GM11168 (cell line): ENCODE results near the gene ETV7.
"Not testable (repeated sequence)": the region's sequence is repeated elsewhere in the genome, so short reads cannot be mapped to it uniquely, and the experiment has no call there.

ENCODE experiments used
- in situ Hi-C: fragments of 300-500 bp; cut with MboI; formaldehyde crosslinking; loops from one replicate; pipeline ENCODE4 v1.12.0; 2022; ENCODE audit warnings: low sequenced_read_pairs; ENCODE audit not compliant: unreplicated experiment

The ETV7 gene

DNA sequence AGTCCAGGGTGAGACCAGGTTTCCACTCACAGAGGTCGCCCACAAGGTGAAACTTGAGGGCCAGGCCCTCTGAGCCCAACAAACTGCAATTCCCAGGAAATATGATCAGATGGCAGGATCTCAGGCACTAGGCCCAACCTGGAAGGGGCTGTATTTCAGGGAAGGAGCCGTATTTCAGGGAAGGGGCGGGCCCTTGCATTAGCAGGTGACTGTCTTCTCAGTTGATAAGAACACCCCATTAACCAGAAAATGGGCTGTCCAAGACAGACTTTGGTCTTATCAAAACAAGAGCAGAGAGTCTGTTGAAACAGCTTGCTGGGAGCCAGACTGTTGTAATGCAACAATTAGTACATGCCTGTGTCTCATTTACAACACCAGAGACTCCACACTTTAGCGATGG, 39.8 kb downstream of the ETV7 start:
- in situ Hi-C loops, result no loop called here

DNA sequence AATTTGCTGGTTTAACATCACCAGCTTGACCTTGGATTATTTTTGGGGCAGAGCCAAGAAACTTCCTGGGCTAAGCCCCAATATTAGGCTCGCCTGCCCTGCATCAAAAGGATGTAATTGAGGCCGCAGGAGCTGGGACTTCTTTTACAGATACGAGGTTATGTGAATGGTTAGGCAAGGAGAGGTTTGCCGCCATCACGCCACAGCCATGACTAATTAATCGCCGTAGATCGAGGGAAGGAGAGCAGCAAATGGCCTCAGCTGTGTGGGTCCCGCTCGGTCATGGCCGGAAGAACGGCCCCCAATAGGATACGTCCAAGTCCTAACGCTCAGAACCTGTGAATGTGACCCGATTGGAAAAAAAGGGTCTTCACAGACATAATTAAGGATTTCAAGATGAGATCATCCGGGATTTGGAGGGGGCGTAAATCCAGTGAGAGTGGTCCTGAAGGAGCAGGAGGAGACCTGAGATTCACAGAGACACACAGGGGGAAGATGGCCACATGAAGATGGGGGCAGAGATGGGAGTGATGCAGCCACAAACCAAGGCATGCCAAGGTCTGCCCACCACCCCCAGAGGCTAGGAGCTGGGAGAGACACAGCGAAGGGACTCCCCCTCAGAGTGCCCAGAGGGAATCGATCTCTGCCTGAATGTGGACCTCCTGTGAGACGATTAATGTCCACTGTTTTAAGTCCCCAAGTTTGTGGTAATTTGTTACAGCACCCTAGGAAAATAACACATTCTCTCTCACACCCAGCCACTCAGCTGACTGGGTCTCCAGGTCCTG, 40.8 kb downstream of the ETV7 start:
- in situ Hi-C loops, result no loop called here

DNA sequence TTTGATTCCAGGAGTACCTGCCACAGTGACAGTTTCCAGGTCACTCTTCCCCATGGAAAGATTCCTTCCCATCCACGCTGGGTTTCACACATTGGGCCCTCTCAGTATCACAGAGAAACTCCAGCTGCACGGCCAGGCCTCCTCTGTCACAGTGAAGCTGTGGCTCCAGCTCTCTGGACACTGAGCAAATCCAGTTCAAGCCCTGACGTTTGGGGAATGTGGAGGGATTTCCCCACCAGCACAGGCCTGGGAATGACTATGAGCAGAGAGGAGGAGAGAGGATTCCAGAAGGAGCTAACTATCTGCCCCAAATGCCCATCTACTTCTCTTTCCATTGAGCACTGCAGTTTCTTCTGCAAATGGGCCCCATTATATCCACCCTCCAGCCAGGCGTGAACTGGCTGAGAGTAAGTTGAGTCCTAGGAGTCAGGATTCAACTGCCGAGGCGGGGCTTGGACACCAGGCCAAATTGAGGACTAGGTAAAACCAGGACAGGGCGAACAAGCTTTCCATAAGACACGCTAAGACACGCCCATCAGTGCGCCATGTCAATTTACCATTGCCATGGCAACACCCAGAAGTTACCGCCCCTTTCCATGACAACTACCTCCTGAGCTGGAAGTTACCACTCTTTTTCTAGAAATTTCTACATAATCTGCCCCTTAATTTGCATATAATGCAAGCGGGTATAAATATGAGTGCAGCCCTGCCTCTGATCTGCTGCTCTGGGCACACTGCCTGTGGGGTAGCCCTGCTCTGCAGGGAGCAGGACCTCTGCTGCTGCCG, 41.6 kb downstream of the ETV7 start:
- in situ Hi-C loops, result no loop called here

DNA sequence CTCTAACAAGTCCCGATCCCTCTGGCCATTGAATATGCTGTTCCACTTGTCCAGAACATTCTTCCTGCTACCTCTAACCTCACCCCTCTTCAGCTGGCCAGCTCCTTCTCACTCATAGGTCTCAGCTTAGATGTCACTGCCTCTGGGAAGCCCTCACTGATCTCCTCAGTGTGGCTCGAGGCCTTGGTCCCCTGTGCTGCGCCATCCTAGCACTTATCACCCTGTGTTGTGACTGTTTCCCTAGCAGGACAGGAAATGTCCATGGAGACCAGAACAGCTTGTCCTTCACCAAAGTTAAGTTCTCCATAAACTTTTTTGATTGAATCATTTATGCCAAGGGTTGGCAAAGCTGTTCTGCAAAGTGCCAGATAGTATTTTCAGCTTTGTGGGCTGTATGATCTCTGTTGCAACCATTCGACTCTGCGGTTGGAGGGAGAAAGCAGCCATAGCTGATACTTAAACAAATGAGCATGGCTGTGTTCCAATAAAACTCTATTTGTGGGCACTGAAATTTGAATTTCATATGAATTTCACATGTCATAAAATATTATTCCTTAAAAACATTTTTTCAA, 44.3 kb downstream of the ETV7 start:
- in situ Hi-C loops, result no loop called here

DNA sequence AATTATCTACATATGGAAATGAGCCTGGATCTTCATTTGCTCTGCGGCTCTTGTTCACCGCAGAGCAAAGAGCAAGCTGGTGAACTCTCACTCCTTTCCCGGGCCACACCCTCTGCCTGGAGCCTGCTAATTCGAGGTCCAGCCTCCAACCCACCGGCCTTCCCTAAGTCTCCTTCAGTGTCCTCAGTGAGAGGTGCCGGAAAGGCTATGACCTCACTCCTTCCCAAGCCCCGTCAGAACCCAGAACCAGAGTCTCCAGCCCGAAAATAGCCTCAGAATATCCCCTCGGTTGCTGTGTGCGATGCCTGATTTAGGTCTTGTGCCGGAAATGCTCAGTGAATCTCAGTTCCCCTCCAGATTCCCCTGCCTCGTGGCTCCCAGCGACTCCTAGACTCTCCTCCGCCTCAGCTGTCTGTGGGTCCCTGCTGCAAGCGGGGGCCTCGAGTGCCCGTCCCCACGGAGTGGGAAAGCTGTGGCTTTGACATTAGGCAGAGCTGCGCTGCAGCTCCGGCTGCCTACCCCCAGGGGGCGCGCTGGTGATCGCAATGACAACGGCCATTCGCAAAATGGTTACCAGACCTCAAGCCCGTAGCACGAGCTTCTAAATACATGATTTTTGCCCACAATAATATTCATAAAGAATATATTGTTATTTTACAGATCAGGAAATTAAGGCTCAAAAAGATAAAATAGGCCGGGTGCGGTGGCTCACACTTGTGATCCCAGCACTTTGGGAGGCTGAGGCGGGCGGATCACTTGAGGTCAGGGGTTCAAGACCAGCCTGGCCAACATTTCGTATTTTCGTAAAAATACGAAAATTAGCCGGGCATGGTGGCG, 46.6 kb downstream of the ETV7 start:
- in situ Hi-C loops, result no loop called here

DNA sequence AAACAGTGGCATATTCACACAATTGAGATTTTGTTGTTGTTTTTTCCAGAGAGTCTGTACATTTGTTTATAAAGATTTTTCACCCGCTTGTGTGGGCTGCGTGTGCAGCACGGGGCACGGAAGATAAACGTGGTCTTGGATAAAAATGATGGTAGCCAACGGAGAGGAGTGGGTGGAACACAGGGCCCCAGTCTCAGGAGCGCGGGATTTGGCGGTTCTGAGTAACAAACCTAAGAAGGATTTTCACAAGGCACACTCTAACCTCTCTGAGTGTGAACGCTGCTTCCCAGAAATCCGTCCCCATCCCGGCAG, 47.2 kb downstream of the ETV7 start:
- in situ Hi-C loops, result no loop called here

DNA sequence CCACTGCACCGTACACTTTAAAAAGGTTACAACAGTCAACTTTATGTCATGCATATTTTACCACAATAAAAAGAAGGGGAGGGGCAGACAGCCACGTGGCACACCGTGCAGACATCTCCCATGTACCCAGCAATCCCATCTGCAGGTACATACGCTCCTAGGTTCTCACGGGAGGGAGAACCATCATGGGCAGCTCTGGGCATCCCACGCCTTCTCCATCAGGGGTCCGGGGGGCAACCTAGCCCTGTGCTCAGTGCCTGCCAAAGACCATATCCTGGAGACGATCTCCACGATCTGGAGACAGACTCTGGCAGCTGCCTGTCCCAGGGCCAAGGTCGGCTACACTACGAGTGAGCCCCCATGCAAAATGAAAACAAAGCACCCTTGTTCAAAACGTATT, 48.3 kb downstream of the ETV7 start:
- in situ Hi-C loops, result no loop called here

DNA sequence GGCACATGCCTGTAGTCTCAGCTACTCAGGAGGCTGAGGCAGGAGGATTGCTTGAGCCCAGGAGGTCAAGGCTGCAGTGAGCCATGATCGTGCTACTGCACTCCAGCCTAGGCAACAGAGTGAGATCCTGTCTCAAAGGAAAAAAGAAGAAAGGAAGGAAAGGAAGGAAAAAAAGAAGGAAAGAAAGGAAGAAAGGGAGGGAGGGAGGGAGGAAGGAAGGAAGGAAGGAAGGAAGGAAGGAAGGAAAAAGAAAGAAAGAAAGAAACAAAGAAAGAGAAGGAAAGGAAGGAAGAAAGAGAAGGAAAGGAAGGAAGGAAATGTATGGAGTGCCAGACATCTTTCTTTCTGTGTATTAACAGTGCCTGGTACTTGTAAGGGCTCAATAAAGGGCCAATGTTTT, 49.2 kb downstream of the ETV7 start:
- in situ Hi-C loops, result not testable (repeated sequence)

DNA sequence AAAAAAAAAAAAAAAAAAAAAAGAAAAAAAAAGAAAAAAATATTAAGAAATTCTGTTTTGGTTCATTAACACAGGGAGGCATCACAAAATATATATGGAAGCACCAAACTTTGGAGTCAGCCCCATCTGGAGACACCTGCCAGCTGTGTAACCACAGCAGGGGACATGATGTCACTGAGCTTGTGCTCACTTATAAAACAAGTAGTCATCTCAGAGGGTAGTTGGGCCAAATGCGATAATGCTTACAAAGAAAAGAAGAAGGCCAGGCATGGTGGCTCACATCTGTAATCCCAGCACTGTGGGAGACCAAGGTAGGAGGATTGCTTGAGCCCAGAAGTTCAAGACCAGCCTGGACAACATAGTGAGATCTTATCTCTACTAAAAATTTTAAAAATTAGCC, 49.7 kb downstream of the ETV7 start:
- in situ Hi-C loops, result no loop called here

DNA sequence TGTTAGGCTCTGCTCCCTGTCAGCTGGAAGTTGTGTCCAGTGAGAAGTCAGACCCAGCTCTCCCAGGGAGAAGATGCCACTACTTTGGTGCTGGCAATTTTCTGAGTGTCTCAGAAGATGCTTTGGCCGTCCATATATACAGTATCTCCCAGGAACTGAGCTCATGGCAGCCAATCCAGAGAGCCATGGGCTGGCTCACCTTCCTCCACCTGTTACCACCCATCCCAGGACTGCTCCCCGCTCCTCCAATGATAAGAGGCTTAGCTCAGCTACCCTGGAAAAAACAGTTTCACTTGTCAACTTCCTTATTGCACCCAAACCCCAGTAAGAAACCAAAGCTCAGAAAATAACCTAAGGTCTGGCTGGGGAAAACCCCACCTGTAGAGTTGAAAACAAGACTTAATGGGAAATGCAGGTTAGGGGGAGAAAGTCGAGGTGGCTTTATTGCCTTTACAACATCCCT, 50.7 kb downstream of the ETV7 start, which contains the start of gene BNIP5:
TSS of gene BNIP5 (minus strand) at position 110 of the 463 bp plus-strand sequence. CDS start 6,198 bp downstream, outside the sequence.
- in situ Hi-C loops, result no loop called here

DNA sequence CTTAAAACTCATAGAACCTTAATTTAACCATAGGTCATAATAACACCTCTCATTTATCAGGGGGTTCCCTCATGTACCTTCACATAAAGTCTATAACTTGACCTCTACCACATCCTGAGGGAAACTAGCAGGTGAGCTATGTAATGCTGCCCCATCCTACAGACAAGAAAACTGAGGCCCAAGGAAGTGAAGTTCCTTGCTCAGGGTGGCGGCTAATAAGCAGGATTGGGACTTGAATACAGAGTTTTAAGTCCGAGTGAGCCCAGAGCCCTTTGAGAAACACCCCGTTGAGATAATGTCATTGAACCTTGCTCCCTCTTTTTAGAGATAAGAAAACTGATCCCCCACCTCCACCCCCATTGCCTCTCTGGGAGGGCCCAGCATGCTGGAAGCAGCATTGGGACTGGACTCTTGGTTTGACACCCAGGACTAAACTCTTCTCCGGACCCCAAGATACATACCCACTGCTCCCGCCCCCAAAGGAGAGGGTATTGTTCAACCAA, 51.2 kb downstream of the ETV7 start:
- in situ Hi-C loops, result no loop called here

DNA sequence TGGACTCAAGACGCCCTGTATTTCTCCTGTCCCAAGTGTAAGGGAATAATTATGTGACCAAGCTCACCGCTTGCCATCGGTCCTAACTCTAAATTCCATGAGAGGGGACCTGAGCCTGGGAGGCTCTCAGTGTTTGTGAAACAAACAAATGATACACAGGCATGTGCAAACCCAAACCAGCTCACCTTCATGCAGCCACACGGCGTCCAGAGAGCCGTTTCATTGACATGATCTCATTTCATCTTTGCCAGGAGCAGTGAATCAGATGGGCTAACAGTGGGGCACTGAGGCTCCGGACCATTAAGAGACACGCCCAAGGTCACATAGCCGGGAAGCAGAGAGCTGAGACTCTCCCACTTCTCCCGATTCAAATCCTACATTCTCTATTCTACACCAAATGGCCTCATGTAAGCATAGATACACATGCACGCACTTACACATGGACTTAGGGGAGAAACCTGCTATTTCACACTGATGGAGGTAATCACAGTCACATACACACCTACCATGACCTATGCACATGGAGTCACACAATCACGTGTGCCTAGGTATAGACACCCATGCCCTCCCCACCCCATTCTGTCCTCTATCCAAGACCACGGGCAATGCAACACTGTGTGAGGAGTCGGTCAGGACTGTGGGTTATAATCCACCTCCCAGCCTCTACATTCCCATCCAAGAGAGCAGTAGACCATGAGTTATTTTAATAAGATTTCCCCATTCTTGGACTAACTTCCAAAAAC, 51.8 kb downstream of the ETV7 start:
- in situ Hi-C loops, result no loop called here

DNA sequence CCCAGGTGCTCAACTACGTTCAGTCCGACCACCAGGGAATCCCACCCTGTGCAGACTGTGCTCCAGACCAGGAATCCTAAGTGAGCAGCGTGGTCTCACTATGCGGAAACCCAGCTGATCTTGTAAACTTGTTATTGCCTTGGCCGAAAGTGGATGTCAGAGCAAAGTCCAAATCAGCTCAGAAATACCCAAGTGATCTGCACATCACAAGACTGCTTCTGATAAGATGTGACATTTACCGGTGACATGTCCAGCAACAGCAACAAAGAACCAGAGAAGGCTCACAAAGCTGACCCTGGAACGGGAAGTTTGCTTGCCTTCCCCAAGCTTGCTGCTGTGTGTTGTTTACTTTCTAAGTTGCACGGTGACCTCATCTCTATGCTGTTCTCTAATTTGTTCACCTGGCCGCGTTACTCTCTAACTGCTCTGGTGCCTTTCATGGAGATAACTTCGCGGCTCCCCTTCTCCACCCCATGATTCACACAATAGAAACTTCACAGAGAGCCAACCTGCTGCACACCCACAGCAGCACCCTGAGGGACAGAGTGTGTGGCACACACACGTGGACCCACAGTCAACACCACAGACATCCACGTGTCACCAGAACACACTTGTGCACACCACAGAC, 52.5 kb downstream of the ETV7 start:
- in situ Hi-C loops, result no loop called here

DNA sequence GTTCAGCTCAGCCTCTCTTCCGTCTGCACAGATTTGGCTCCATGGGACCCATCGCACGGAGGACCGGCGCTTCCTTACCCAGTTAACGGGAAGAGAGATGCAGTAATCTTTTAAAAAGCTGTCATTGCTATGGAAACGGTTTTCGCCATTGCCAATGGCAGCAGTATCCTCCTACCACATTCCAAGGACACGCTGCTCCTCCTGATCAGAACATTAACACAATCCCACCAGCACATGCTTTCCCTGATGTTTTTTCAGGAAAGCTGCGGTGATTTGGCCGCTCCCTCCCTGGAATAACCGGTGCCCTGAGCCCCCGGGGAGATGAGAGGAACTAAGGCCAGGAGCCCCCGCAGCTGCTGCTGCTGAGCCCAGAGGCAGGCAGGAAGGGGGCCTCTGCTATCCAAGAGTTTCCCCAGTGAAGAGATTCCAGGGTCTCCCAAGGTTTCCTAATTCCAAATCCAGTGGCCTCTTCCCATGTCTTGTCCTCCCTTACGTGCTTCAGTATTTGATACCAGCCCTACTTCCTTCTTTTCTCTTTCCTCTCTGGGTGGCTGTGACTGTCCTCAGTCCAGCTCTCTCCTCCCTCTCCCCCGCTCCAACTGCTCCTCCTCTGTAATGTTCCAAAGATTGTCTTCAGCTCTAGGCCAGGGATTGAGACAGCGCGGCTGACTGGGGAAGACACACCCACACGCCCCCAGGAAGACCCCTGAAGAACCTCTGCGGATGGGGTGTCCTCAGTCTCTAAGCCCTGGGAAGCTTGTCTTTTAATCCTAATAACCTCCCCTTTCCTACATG, 53.3 kb downstream of the ETV7 start:
- in situ Hi-C loops, result no loop called here

DNA sequence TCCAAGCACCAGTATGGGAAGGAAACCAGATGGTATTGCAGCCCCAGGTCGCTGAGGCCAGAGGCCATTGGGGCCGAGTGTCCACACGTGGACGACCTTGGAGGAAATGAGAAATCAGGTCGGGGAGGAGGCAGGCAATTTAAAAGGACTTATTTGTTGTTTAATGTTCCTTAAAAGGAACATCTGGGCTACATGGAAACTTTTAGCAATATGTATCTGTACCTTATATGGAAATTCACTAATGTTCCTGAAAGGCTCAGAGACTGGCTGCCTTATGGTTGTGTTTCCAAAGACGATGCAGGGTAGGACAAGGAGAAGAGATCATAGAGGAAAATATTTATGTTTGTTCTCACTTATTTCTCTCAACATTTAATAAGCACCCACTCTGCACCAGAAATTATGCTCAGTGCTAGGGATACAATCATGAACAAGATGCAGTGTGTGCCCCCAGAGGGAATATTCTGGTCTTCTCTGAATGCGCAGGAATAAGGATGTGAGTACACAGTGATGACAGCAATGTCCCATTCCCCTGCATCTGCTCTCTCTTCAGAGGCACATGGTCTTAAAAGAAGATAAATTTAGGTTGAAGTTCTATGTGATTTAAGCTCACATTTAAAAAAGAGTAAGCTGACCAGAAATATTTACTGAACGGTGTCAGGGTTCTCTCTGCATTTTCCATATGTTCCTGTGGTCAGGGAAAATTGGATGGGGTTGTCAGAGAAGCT, 54.1 kb downstream of the ETV7 start:
- in situ Hi-C loops, result no loop called here

DNA sequence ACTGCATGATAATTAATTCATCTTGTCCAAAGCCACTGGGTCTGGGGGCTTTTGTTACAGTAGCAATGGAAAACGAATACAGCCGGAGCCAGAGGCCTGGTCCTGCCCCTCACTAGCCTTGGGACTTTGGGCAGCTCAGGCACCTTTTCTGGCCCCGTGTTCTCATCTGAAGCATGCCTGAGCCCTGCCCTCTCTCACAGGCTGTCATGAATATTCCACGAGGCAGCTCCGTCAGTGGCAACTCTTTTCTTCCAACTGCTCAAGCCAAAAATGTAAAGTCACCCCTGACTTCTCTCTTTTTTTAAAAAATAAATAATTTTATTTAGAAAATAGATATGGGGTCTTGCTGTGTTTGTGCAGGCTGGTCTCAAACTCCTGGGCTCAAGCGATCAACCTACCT, 56.1 kb downstream of the ETV7 start:
- in situ Hi-C loops, result no loop called here

DNA sequence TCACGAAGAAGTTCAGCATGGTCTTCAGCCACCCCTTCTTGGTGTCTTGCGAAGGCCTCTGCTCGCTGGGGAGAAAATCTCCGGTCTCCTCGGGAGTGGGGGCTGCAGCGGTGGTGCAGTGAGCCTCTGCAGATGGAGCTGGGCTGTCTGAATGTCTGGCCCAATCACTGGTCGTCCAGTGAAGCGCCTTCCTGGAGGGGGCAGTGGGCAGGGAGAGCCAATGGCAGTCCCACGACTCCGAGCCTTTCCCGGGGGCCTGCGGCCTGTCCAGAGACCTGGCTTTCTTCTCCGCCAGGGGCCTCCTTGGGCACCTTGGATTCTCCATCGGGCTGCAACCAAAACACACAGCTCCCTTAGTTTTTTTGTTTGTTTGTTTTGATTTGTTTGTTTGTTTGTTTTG, 57.1 kb downstream of the ETV7 start:
- in situ Hi-C loops, result no loop called here

DNA sequence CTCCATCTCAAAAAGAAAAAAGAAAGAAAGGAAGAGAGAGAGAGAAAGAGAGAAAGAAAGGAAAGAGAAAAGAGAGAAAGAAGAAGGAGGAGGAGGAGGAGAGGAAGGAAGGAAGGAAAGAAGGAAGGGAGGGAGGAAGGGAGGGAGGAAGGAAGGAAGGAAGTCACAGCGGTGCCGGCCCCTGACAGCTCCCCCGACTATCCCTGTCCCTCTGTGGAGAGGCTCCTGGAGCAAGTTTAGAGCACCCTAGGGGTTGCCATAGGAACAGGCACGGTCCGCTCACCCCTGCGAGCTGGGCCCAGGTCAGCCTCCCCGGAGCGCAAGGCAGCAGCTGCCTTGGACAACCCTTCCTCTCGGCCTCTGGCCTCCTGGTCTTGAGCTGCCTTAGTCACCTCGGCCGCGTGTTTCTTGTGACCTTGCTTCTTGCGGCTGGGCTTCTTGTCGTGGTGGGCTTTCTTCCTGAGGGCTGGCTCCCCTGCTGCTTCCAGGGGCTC, 57.6 kb downstream of the ETV7 start:
- in situ Hi-C loops, result no loop called here
